Measurements from ENCODE around the gene YIPF3. TPM values are rescaled to one million over a fixed set of nuclear protein-coding genes. Genes with fewer than 3 reads are reported as not detected.
A peak's percentile ranks its signal among the peaks of the same experiment; 100 is the strongest.

YIPF3 gene
- total and polyA plus RNA-seq, 8 donors, result 18.7 to 107 (median 59.6) TPM

DNA sequence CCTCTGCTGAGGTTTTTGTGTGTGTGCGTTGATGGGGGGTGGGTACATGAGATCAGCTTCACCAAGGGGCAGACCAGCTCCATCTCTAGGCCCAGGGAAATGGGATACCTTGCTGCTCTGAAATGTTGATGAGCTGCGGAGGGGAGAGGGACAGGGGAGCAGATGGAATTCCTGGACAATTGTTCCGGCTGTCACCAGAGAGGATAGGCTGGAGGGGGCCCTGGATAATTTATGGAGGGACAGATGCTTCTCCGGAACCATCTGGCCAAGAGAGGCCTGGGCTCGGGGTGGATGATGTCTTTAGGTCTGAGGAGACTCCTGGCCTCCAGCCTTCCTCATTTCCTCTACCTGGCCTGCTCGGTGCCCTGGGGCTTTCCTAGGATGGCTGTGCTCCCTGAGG lies 41.2 kb downstream of the YIPF3 start:
- Histone ChIP-seq H3K36me3 (peaks cover 0 to 4% (median 0%) of the 10 kb centered on the region in 4 donors), H3K27ac (no peak overlapping the region), H3K4me1 (peaks cover 24 to 43% (median 38%) of the 10 kb centered on the region in 4 donors), H3K27me3 (no peaks in the 10 kb centered on the region), H3K9me3 (no peaks in the 10 kb centered on the region), H3K4me3 (no peak overlapping the region)
- intact Hi-C loops (cut with DNase I; ENCODE audit: low total_unique reads), result no loop called here
- 85 to 94% (median 89%) methylated on average over 6 of the region's 6 CpGs for WGBS, 5 donors
- TF ChIP-seq POLR2AphosphoS5 (IDR thresholded peaks at IDR 0.05) (no peak), EP300 (IDR thresholded peaks at IDR 0.05) (no peak), POLR2A (IDR thresholded peaks at IDR 0.05) (no peak)
- TF ChIP-seq, protein P1, sequence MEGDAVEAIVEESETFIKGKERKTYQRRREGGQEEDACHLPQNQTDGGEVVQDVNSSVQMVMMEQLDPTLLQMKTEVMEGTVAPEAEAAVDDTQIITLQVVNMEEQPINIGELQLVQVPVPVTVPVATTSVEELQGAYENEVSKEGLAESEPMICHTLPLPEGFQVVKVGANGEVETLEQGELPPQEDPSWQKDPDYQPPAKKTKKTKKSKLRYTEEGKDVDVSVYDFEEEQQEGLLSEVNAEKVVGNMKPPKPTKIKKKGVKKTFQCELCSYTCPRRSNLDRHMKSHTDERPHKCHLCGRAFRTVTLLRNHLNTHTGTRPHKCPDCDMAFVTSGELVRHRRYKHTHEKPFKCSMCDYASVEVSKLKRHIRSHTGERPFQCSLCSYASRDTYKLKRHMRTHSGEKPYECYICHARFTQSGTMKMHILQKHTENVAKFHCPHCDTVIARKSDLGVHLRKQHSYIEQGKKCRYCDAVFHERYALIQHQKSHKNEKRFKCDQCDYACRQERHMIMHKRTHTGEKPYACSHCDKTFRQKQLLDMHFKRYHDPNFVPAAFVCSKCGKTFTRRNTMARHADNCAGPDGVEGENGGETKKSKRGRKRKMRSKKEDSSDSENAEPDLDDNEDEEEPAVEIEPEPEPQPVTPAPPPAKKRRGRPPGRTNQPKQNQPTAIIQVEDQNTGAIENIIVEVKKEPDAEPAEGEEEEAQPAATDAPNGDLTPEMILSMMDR (IDR thresholded peaks at IDR 0.05), result no peak
- DNase-seq, result no peak

DNA sequence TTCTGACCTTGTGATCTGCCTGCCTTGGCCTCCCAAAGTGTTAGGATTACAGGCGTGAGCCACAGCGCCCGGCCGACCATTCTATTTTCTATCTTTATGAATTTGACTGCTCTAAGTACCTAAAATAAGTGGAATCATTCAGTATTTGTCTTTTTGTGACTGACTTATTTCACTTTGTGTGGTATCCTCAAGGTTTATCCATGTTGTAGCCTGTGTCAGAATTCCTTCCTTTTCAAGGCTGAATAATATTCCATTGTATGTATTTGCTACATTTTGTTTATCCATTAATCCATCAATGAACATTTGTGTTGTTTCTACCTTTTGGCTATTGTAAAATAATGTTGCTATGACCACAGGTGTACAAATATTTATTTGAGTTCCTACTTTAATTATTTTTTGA lies 44.2 kb downstream of the YIPF3 start:
- Histone ChIP-seq H3K36me3 (no peaks in the 10 kb centered on the region), H3K4me3 (no peak overlapping the region), H3K9me3 (no peaks in the 10 kb centered on the region), H3K4me1 (peaks cover 5 to 33% (median 25%) of the 10 kb centered on the region in 4 donors), H3K27ac (no peak overlapping the region), H3K27me3 (peaks cover 0 to 17% (median 0%) of the 10 kb centered on the region in 3 donors)
- WGBS, 5 donors, result 91 to 99% (median 98%) methylated on average over 4 of the region's 4 CpGs
- DNase-seq, result no peak
- intact Hi-C loops (cut with DNase I; ENCODE audit: low total_unique reads), result no loop called here
- TF ChIP-seq POLR2A (IDR thresholded peaks at IDR 0.05) (no peak), POLR2AphosphoS5 (IDR thresholded peaks at IDR 0.05) (no peak), EP300 (IDR thresholded peaks at IDR 0.05) (no peak)
- TF ChIP-seq, protein P1 (IDR thresholded peaks at IDR 0.05), result no peak

DNA sequence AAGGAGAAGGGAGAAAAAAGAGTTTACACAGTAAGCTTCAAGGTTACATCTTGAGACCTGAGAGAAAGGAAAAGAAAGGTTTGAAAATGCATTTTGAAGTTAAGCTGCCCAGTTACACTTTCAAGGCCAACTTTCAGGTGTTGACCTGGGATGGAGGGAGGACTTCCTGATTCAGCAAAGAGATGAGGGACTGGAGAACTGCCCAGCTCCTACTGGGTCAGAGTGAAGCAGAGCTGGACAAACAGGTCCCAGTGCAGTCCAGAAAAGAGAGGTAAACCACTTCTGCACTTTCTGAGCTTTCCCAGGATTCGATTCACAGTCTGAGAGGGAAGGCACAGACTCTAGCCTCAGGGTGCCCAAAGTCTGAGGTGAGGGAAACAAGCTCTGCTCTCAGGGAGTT lies 45.3 kb downstream of the YIPF3 start:
- H3K9me3 ChIP-seq, result no peaks in the 10 kb centered on the region
- no peak overlapping the region for H3K4me3 ChIP-seq
- H3K4me1 ChIP-seq, result peaks cover 5 to 27% (median 17%) of the 10 kb centered on the region in 4 donors
- peaks cover 0 to 17% (median 0%) of the 10 kb centered on the region in 3 donors for H3K27me3 ChIP-seq
- WGBS, 5 donors, result 19 to 50% (median 36%) methylated on average over 1 of the region's 1 CpG
- DNase-seq, result peak; percentile 35 to 80
- intact Hi-C loops (cut with DNase I; ENCODE audit: low total_unique reads), result no loop called here
- H3K36me3 ChIP-seq, result no peaks in the 10 kb centered on the region
- H3K27ac ChIP-seq, result peak overlapping the region in 2 of 5 donors; percentile 19 to 38
- TF ChIP-seq, protein P1 (IDR thresholded peaks at IDR 0.05), result no peak
- peak in 1 of 3 donors; percentile 8 for TF ChIP-seq POLR2AphosphoS5 (IDR thresholded peaks at IDR 0.05)
- TF ChIP-seq EP300 (IDR thresholded peaks at IDR 0.05), result no peak
- no peak for TF ChIP-seq POLR2A (IDR thresholded peaks at IDR 0.05)

DNA sequence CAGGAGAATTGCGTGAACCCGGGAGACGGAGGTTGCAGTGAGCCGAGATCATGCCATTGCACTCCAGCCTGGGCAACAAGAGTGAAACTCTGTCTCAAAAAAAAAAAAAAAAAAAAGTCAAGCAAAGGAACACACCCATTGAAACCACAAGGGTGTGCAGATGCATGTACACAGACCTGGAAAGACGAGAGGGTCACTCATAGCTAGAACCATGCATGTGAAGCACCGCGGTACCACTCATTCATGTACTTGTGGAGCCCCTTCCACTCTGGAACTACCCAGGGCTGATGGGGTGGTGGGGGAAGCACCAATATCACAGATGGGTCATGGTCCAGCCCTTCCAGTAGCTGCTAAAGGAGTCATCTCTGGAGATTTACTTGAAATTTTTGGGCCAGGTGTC lies 46.8 kb downstream of the YIPF3 start:
- TF ChIP-seq POLR2A (IDR thresholded peaks at IDR 0.05), result no peak
- no peak for TF ChIP-seq POLR2AphosphoS5 (IDR thresholded peaks at IDR 0.05)
- TF ChIP-seq EP300 (IDR thresholded peaks at IDR 0.05), result no peak
- TF ChIP-seq, protein P1 (IDR thresholded peaks at IDR 0.05), result no peak
- 60 to 77% (median 72%) methylated on average over 7 of the region's 7 CpGs for WGBS, 5 donors
- Histone ChIP-seq H3K27ac (no peak overlapping the region), H3K36me3 (no peaks in the 10 kb centered on the region), H3K4me1 (peaks cover 5 to 27% (median 17%) of the 10 kb centered on the region in 4 donors), H3K4me3 (no peak overlapping the region), H3K27me3 (peaks cover 0 to 26% (median 0%) of the 10 kb centered on the region in 3 donors), H3K9me3 (no peaks in the 10 kb centered on the region)
- DNase-seq, result no peak
- intact Hi-C loops (cut with DNase I; ENCODE audit: low total_unique reads), result no loop called here
